OCI-LY1 (cell line): ENCODE data around the gene C10orf120.

ENCODE experiments used
- H2AFZ ChIP-seq: fragments of 200-600 bp; sonication (generic), shearing (Covaris generic); 2 replicates; pipeline ENCODE4 v1.6.0; 2014; ENCODE audit warnings: antibody characterized with exemption, mild to moderate bottlenecking, low read length
- H3F3A ChIP-seq: fragments of 200-600 bp; sonication (generic), shearing (Covaris generic); 2 replicates; pipeline ENCODE4 v1.6.0; 2014; ENCODE audit warnings: mild to moderate bottlenecking, antibody characterized with exemption, low read length, moderate library complexity; ENCODE audit not compliant: insufficient read depth
- H3K27ac ChIP-seq: fragments of 200-600 bp; sonication (generic); 2 replicates; pipeline ENCODE4 v1.5.1; 2014; ENCODE audit warnings: low read length, mixed run types, mild to moderate bottlenecking, low read depth; ENCODE audit not compliant: poor library complexity, severe bottlenecking
- H3K27me3 ChIP-seq: fragments of 200-600 bp; sonication (generic); 2 replicates; pipeline ENCODE4 v1.6.0; 2014; ENCODE audit warnings: antibody characterized with exemption, mild to moderate bottlenecking, low read length, moderate library complexity; ENCODE audit not compliant: insufficient read depth
- H3K36me3 ChIP-seq: fragments of 200-600 bp; sonication (generic); 2 replicates; pipeline ENCODE4 v1.6.1; 2014; ENCODE audit warnings: mild to moderate bottlenecking, antibody characterized with exemption, low read length, moderate library complexity, mixed read lengths; ENCODE audit not compliant: insufficient read depth
- H3K4me1 ChIP-seq: fragments of 200-600 bp; sonication (generic); 2 replicates; pipeline ENCODE4 v1.5.1; 2014; ENCODE audit warnings: mild to moderate bottlenecking, low read length, moderate library complexity; ENCODE audit not compliant: insufficient read depth, severe bottlenecking
- H3K4me2 ChIP-seq: fragments of 200-600 bp; sonication (generic), shearing (Covaris generic); 2 replicates; pipeline ENCODE4 v1.6.1; 2014; ENCODE audit warnings: low read length
- H3K4me3 ChIP-seq: fragments of 200-600 bp; sonication (generic); 2 replicates; pipeline ENCODE4 v1.5.1; 2014; ENCODE audit warnings: low read length, low read depth, mild to moderate bottlenecking, mixed read lengths; ENCODE audit not compliant: poor library complexity, severe bottlenecking
- H3K79me2 ChIP-seq: fragments of 200-600 bp; shearing (Covaris generic); 2 replicates; pipeline ENCODE4 v1.6.1; 2016; ENCODE audit warnings: mixed run types, low read length, mixed read lengths; ENCODE audit not compliant: insufficient read depth
- H3K9ac ChIP-seq: fragments of 200-600 bp; sonication (generic), shearing (Covaris generic); 2 replicates; pipeline ENCODE4 v1.6.1; 2014; ENCODE audit warnings: mild to moderate bottlenecking, low read length, mixed read lengths
- H3K9me2 ChIP-seq: fragments of 200-600 bp; sonication (generic), shearing (Covaris generic); 2 replicates; pipeline ENCODE4 v1.6.1; 2014; ENCODE audit warnings: low read depth, mild to moderate bottlenecking, low read length, mixed read lengths
- H3K9me3 ChIP-seq: fragments of 200-600 bp; shearing (Covaris generic); 2 replicates; pipeline ENCODE4 v1.6.1; 2014; ENCODE audit warnings: low read length, mixed read lengths
- H4K20me1 ChIP-seq: fragments of 200-600 bp; sonication (generic), shearing (Covaris generic); 2 replicates; pipeline ENCODE4 v1.6.0; 2016; ENCODE audit warnings: mild to moderate bottlenecking, low read length; ENCODE audit not compliant: insufficient read depth
- CTCF ChIP-seq: fragments of 200-600 bp; sonication (generic), shearing (Covaris generic); IDR thresholded peaks from 2 replicates; pipeline ENCODE4 v1.5.1; 2017; ENCODE audit warnings: mild to moderate bottlenecking, antibody characterized with exemption, low read length, moderate library complexity, mixed read lengths
- EZH2 ChIP-seq: fragments of 200-600 bp; sonication (generic), shearing (Covaris generic); IDR thresholded peaks from 2 replicates; pipeline ENCODE4 v1.8.0; 2017; ENCODE audit warnings: borderline replicate concordance, mixed run types, mild to moderate bottlenecking, antibody characterized with exemption, low read length, moderate library complexity, mixed read lengths

The C10orf120 gene

GRCh38 chr10:122744257-122744656 lies 44.6 kb upstream of the C10orf120 start:
- Histone ChIP-seq H3K36me3 (no peaks in the 10 kb centered on the region), H3F3A (no peaks in the 10 kb centered on the region), H3K27ac (no peak overlapping the region), H3K79me2 (no peaks in the 10 kb centered on the region), H3K9me2 (no peaks in the 10 kb centered on the region), H3K9ac (no peak overlapping the region), H3K4me2 (no peak overlapping the region), H3K27me3 (no peaks in the 10 kb centered on the region), H3K9me3 (no peaks in the 10 kb centered on the region), H3K4me3 (no peak overlapping the region), H2AFZ (no peak overlapping the region), H4K20me1 (no peaks in the 10 kb centered on the region), H3K4me1 (no peaks in the 10 kb centered on the region)
- TF ChIP-seq CTCF, result no peak
- TF ChIP-seq EZH2, result no peak

GRCh38 chr10:122740640-122741039 lies 41.0 kb upstream of the C10orf120 start:
- Histone ChIP-seq H3K79me2 (no peaks in the 10 kb centered on the region), H3K9ac (no peak overlapping the region), H3K4me2 (no peak overlapping the region), H3F3A (no peaks in the 10 kb centered on the region), H3K36me3 (no peaks in the 10 kb centered on the region), H3K4me1 (no peaks in the 10 kb centered on the region), H2AFZ (no peak overlapping the region), H3K9me3 (no peaks in the 10 kb centered on the region), H3K27me3 (no peaks in the 10 kb centered on the region), H3K27ac (no peak overlapping the region), H4K20me1 (no peaks in the 10 kb centered on the region), H3K9me2 (no peaks in the 10 kb centered on the region), H3K4me3 (no peak overlapping the region)
- TF ChIP-seq CTCF (no peak), EZH2 (no peak)

GRCh38 chr10:122738031-122738430 lies 38.4 kb upstream of the C10orf120 start:
- H4K20me1 ChIP-seq, result no peaks in the 10 kb centered on the region
- H3K79me2 ChIP-seq, result no peaks in the 10 kb centered on the region
- H3K4me2 ChIP-seq, result no peak overlapping the region
- H3K9me3 ChIP-seq, result no peaks in the 10 kb centered on the region
- no peaks in the 10 kb centered on the region for H3K4me1 ChIP-seq
- H3K9ac ChIP-seq, result no peak overlapping the region
- H3K27ac ChIP-seq, result no peak overlapping the region
- H3K27me3 ChIP-seq, result no peaks in the 10 kb centered on the region
- no peak for TF ChIP-seq EZH2
- no peak for TF ChIP-seq CTCF
- no peaks in the 10 kb centered on the region for H3K36me3 ChIP-seq
- H2AFZ ChIP-seq, result no peak overlapping the region
- H3K4me3 ChIP-seq, result no peak overlapping the region
- no peaks in the 10 kb centered on the region for H3K9me2 ChIP-seq
- no peaks in the 10 kb centered on the region for H3F3A ChIP-seq
